SK-N-SH (cell line): Measurements from ENCODE around the gene PRMT3. TPM values are rescaled to one million over a fixed set of nuclear protein-coding genes. Genes with fewer than 3 reads are reported as not detected.

Source experiments
- CTCF ChIA-PET: fragments of 300-600, 350-600 bp; formaldehyde crosslinking; extraction: SDS; loops from one replicate; lab custom pipeline; 2021; lab: Yijun Ruan, JAX
- POLR2A ChIA-PET: fragments of 350-600 bp; sonication (Branson Sonifier 250); formaldehyde crosslinking; extraction: SDS; loops from one replicate; lab custom pipeline; 2020; ENCODE audit warnings: antibody characterized with exemption, inconsistent platforms; lab: Yijun Ruan, JAX
- DNase-seq: peaks from one replicate; pipeline ENCODE4 v3.0.0; 2012
- H2AFZ ChIP-seq: fragments of 200-600 bp; sonication (generic); 2 replicates; pipeline ENCODE4 v1.8.1; 2016; ENCODE audit warnings: antibody characterized with exemption, mild to moderate bottlenecking, low read depth
- H3F3A ChIP-seq: fragments of 200-600 bp; sonication (generic); replicated peaks from 2 replicates; pipeline ENCODE3; 2016; ENCODE audit warnings: antibody characterized with exemption, mild to moderate bottlenecking; ENCODE audit not compliant: insufficient read depth
- H3K27ac ChIP-seq, 2 experiments: fragments of 200-500 bp in 1 of 2; fragments of 200-600 bp in 1 of 2; sonication (Bioruptor generic) in 1 of 2; sonication (generic), shearing (Covaris generic) in 1 of 2; 2 replicates each; pipeline versions ENCODE4 v1.5.1 to v1.6.1; 2014 to 2016; ENCODE audit warnings: low read depth in 2 of 2, inconsistent platforms in 1 of 2, low read length in 1 of 2, mild to moderate bottlenecking in 1 of 2, mixed read lengths in 1 of 2
- H3K27me3 ChIP-seq: fragments of 200-600 bp; sonication (generic), shearing (Covaris generic); 2 replicates; pipeline ENCODE4 v1.6.1; 2016; ENCODE audit warnings: mixed run types; ENCODE audit not compliant: insufficient read depth
- H3K36me3 ChIP-seq, 2 experiments: fragments of 200-500 bp in 1 of 2; fragments of 200-600 bp in 1 of 2; sonication (Bioruptor generic) in 1 of 2; sonication (generic) in 1 of 2; replicated peaks in 1 of 2; 2 replicates each; pipeline versions ENCODE3 to v1.5.1; 2014 to 2016; ENCODE audit warnings: low read length in 1 of 2, mild to moderate bottlenecking in 1 of 2; ENCODE audit not compliant: insufficient read depth in 2 of 2, control insufficient read depth in 1 of 2
- H3K4me1 ChIP-seq, 2 experiments: fragments of 200-500 bp in 1 of 2; fragments of 200-600 bp in 1 of 2; sonication (Bioruptor generic) in 1 of 2; sonication (generic), shearing (Covaris generic) in 1 of 2; 2 replicates each; pipeline versions ENCODE4 v1.5.1 to v1.6.1; 2014 to 2016; ENCODE audit warnings: low read depth in 1 of 2, low read length in 1 of 2, mixed run types in 1 of 2; ENCODE audit not compliant: insufficient read depth in 2 of 2, control insufficient read depth in 1 of 2
- H3K4me2 ChIP-seq: fragments of 200-600 bp; sonication (generic), shearing (Covaris generic); 2 replicates; pipeline ENCODE4 v1.6.1; 2017; ENCODE audit warnings: mixed run types
- H3K4me3 ChIP-seq, 2 experiments: fragments of 200-500 bp in 1 of 2; fragments of 200-600 bp in 1 of 2; sonication (Bioruptor generic) in 1 of 2; sonication (generic), shearing (Covaris generic) in 1 of 2; 2 replicates each; pipeline versions ENCODE4 v1.5.1 to v1.8.1; 2014 to 2016; ENCODE audit warnings: low read depth in 2 of 2, inconsistent platforms in 1 of 2, low read length in 1 of 2, mild to moderate bottlenecking in 1 of 2, mixed read lengths in 1 of 2, moderate library complexity in 1 of 2
- H3K79me2 ChIP-seq: fragments of 200-600 bp; sonication (generic); 2 replicates; pipeline ENCODE4 v1.8.1; 2017; ENCODE audit warnings: mild to moderate bottlenecking; ENCODE audit not compliant: insufficient read depth
- H3K9ac ChIP-seq: fragments of 200-600 bp; sonication (generic); 2 replicates; pipeline ENCODE4 v1.6.1; 2017; ENCODE audit warnings: mixed run types
- H3K9me2 ChIP-seq: fragments of 200-600 bp; sonication (generic); 2 replicates; pipeline ENCODE4 v1.6.1; 2017; ENCODE audit warnings: mixed run types
- H3K9me3 ChIP-seq: fragments of 200-600 bp; sonication (generic); 2 replicates; pipeline ENCODE4 v1.6.1; 2017; ENCODE audit warnings: mixed run types, mild to moderate bottlenecking, moderate library complexity
- H4K20me1 ChIP-seq: fragments of 200-600 bp; sonication (generic); 2 replicates; pipeline ENCODE4 v1.6.1; 2017; ENCODE audit warnings: mild to moderate bottlenecking, mixed run types; ENCODE audit not compliant: insufficient read depth
- CHD2 ChIP-seq: fragments of 150-350 bp; IDR thresholded peaks from 2 replicates; pipeline ENCODE4 v1.6.1; 2018; ENCODE audit warnings: low read length; ENCODE audit not compliant: partially characterized antibody
- ELF1 ChIP-seq: IDR thresholded peaks from 2 replicates; pipeline ENCODE4 v1.4.0; 2012
- EZH2phosphoT487 ChIP-seq: fragments of 200-600 bp; sonication (generic); IDR thresholded peaks from 2 replicates; pipeline ENCODE4 v1.6.1; 2017; ENCODE audit warnings: low read depth, mixed run types, mild to moderate bottlenecking, antibody characterized with exemption, moderate library complexity, borderline replicate concordance
- FOSL2 ChIP-seq: IDR thresholded peaks from 2 replicates; pipeline ENCODE4 v1.4.0; 2012; ENCODE audit warnings: low read depth, mild to moderate bottlenecking, moderate library complexity, borderline replicate concordance
- FOXM1 ChIP-seq: IDR thresholded peaks from 2 replicates; pipeline ENCODE4 v1.4.0; 2012; ENCODE audit warnings: low read depth, mild to moderate bottlenecking
- GABPA ChIP-seq: IDR thresholded peaks from 2 replicates; pipeline ENCODE4 v1.4.0; 2012; ENCODE audit warnings: low read depth, mild to moderate bottlenecking
- GATA2 ChIP-seq: sonication (generic); formaldehyde crosslinking; IDR thresholded peaks from 2 replicates; pipeline ENCODE4 v1.5.0; 2020; ENCODE audit warnings: mild to moderate bottlenecking, missing genetic modification reagents
- MEF2A ChIP-seq: IDR thresholded peaks from 2 replicates; pipeline ENCODE4 v1.4.0; 2012; ENCODE audit warnings: low read depth, borderline replicate concordance
- NFIC ChIP-seq: IDR thresholded peaks from 2 replicates; pipeline ENCODE4 v1.4.0; 2012; ENCODE audit warnings: borderline replicate concordance
- POLR2AphosphoS5 ChIP-seq: IDR thresholded peaks from 2 replicates; pipeline ENCODE4 v1.6.1; 2012; ENCODE audit warnings: low read depth, low read length
- RAD21 ChIP-seq: IDR thresholded peaks from 2 replicates; pipeline ENCODE4 v1.6.1; 2012; ENCODE audit warnings: mild to moderate bottlenecking, low read length
- USF2 ChIP-seq: fragments of 150-350 bp; IDR thresholded peaks from 2 replicates; pipeline ENCODE4 v1.6.1; 2017; ENCODE audit warnings: antibody characterized with exemption, low read length, low read depth, borderline replicate concordance
- YY1 ChIP-seq: IDR thresholded peaks from 2 replicates; pipeline ENCODE4 v1.4.0; 2012; ENCODE audit warnings: low read depth, mild to moderate bottlenecking
- WGBS: methylation state at CpG from one replicate; pipeline ENCODE4 v1.1.6; 2017; ENCODE audit warnings: low lambda C conversion rate; 5-methylcytosine and 5-hydroxymethylcytosine counted together
- polyA plus RNA-seq, 3 experiments: library from polyadenylated mRNA; depleted of rRNA; stranded (reverse); fragments of >200 nt; gene quantifications; 2 replicates each; pipeline ENCODE4 v1.2.3, GENCODE V29; 2012
- TF ChIP-seq, protein P1 (sequence below): IDR thresholded peaks from 2 replicates; pipeline ENCODE4 v1.6.1; 2012; ENCODE audit warnings: mild to moderate bottlenecking, low read depth, low read length, moderate library complexity

Gene PRMT3
- polyA plus RNA-seq, 1 of the 3 experiments (the other 2 are of a cell fraction) = 10.8 TPM

GRCh38 chr11:20464518-20464917 lies 77.0 kb downstream of the PRMT3 start:
- Histone ChIP-seq H4K20me1 (no peaks in the 10 kb centered on the region), H3K36me3 (peaks cover 10 to 26% of the 10 kb centered on the region in 2 experiments), H3K4me1 (peaks cover 0 to 3% of the 10 kb centered on the region in 2 experiments; a peak in 2 of 4 replicates), H3K4me2 (no peak overlapping the region), H3F3A (no peaks in the 10 kb centered on the region), H3K4me3 (no peak overlapping the region), H3K9me3 (no peaks in the 10 kb centered on the region), H3K9me2 (no peaks in the 10 kb centered on the region), H3K9ac (no peak overlapping the region), H3K79me2 (no peaks in the 10 kb centered on the region), H3K27me3 (no peaks in the 10 kb centered on the region), H2AFZ (no peak overlapping the region), H3K27ac (no peak overlapping the region)
- TF ChIP-seq YY1 (no peak), EZH2phosphoT487 (no peak), USF2 (no peak), FOSL2 (no peak), ELF1 (no peak), NFIC (no peak), POLR2AphosphoS5 (no peak), GABPA (no peak), CHD2 (no peak), RAD21 (no peak), FOXM1 (no peak), MEF2A (no peak), GATA2 (CRISPR knock-in tag) (no peak)
- TF ChIP-seq, protein P1, sequence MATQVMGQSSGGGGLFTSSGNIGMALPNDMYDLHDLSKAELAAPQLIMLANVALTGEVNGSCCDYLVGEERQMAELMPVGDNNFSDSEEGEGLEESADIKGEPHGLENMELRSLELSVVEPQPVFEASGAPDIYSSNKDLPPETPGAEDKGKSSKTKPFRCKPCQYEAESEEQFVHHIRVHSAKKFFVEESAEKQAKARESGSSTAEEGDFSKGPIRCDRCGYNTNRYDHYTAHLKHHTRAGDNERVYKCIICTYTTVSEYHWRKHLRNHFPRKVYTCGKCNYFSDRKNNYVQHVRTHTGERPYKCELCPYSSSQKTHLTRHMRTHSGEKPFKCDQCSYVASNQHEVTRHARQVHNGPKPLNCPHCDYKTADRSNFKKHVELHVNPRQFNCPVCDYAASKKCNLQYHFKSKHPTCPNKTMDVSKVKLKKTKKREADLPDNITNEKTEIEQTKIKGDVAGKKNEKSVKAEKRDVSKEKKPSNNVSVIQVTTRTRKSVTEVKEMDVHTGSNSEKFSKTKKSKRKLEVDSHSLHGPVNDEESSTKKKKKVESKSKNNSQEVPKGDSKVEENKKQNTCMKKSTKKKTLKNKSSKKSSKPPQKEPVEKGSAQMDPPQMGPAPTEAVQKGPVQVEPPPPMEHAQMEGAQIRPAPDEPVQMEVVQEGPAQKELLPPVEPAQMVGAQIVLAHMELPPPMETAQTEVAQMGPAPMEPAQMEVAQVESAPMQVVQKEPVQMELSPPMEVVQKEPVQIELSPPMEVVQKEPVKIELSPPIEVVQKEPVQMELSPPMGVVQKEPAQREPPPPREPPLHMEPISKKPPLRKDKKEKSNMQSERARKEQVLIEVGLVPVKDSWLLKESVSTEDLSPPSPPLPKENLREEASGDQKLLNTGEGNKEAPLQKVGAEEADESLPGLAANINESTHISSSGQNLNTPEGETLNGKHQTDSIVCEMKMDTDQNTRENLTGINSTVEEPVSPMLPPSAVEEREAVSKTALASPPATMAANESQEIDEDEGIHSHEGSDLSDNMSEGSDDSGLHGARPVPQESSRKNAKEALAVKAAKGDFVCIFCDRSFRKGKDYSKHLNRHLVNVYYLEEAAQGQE = no peak
- WGBS = 96% methylated on average over 2 of the region's 2 CpGs
- ChIA-PET CTCF (no interaction called here), POLR2A (no interaction called here)
- no peak for DNase-seq
